A204.1 (cell line): Measurements from ENCODE around the gene CNOT3.

Experiments used
- FAIRE-seq: peaks from 2 replicates; lab custom pipeline; 2012; peaks lifted over from hg19 to GRCh38; lab: Jason Lieb, UNC

The CNOT3 gene

GRCh38 chr19:54151362-54152035, 13.9 kb downstream of the CNOT3 start:
- FAIRE-seq = no peak

- FAIRE-seq = no peak
These were observed 14.7 kb downstream of the CNOT3 start for GRCh38 chr19:54152267-54152666.

GRCh38 chr19:54152878-54153524, 15.4 kb downstream of the CNOT3 start:
- no peak for FAIRE-seq

- no peak for FAIRE-seq
These were observed 16.3 kb downstream of the CNOT3 start for GRCh38 chr19:54153731-54154326.

- no peak for FAIRE-seq
These were observed 17.2 kb downstream of the CNOT3 start for GRCh38 chr19:54154603-54155345.

- FAIRE-seq = no peak
These were observed 18.1 kb downstream of the CNOT3 start for GRCh38 chr19:54155694-54156093.

GRCh38 chr19:54156490-54156889, 18.9 kb downstream of the CNOT3 start:
- no peak for FAIRE-seq

- no peak for FAIRE-seq
These were observed 19.4 kb downstream of the CNOT3 start for GRCh38 chr19:54156953-54157352.

GRCh38 chr19:54158812-54159351, 21.3 kb downstream of the CNOT3 start:
- no peak for FAIRE-seq

- peak; percentile 100 for FAIRE-seq
These were observed 22.0 kb downstream of the CNOT3 start, which contains the start of gene LENG1 for GRCh38 chr19:54159352-54160181. TSS of gene LENG1 (minus strand) at chr19:54159721. CDS start at chr19:54159695, 26 bp downstream.

GRCh38 chr19:54160182-54160811, 22.7 kb downstream of the CNOT3 start:
- FAIRE-seq = no peak

- no peak for FAIRE-seq
These were observed 23.3 kb downstream of the CNOT3 start for GRCh38 chr19:54160854-54161253.

- FAIRE-seq = no peak
These were observed 24.8 kb downstream of the CNOT3 start for GRCh38 chr19:54162241-54162805.

GRCh38 chr19:54162884-54163283, 25.3 kb downstream of the CNOT3 start:
- no peak for FAIRE-seq

GRCh38 chr19:54164369-54165068, 27.0 kb downstream of the CNOT3 start:
- no peak for FAIRE-seq

- FAIRE-seq = no peak
These were observed 27.7 kb downstream of the CNOT3 start for GRCh38 chr19:54165222-54165621.

- FAIRE-seq = no peak
These were observed 30.8 kb downstream of the CNOT3 start for GRCh38 chr19:54168174-54168917.

GRCh38 chr19:54169149-54169740, 31.7 kb downstream of the CNOT3 start:
- no peak for FAIRE-seq
